Calu3 (cell line): ENCODE measurements around the gene SEMA4F. TPM values are rescaled to one million over a fixed set of nuclear protein-coding genes. Genes with fewer than 3 reads are reported as not detected.

Source experiments
- BruUV-seq: library from RNA; stranded (reverse); fragments of 400-500 nt; replicated peaks from 2 replicates; lab custom pipeline; 2021; lab: Mats Ljungman, UMichigan
- CTCF ChIA-PET: fragments of 300-600 bp; sonication (Branson Sonifier 250); formaldehyde crosslinking; loops from one replicate; lab custom pipeline; 2022; ENCODE audit warnings: antibody characterized with exemption; lab: Charles Lee
- DNase-seq: peaks from one replicate; pipeline ENCODE4 v3.0.0; 2022
- H3K27ac Mint-ChIP-seq: one replicate; pipeline ENCODE4 v1.8.0; 2022; ENCODE audit warnings: mixed read lengths; ENCODE audit not compliant: unreplicated experiment
- H3K27me3 Mint-ChIP-seq: one replicate; pipeline ENCODE4 v1.8.0; 2022; ENCODE audit warnings: mixed read lengths; ENCODE audit not compliant: unreplicated experiment
- H3K36me3 Mint-ChIP-seq: one replicate; pipeline ENCODE4 v1.8.0; 2022; ENCODE audit warnings: mild to moderate bottlenecking, moderate library complexity, mixed read lengths; ENCODE audit not compliant: insufficient read depth, unreplicated experiment
- H3K4me1 Mint-ChIP-seq: one replicate; pipeline ENCODE4 v1.8.0; 2022; ENCODE audit warnings: mild to moderate bottlenecking, low read depth, mixed read lengths; ENCODE audit not compliant: unreplicated experiment
- H3K4me3 Mint-ChIP-seq: one replicate; pipeline ENCODE4 v1.8.0; 2022; ENCODE audit warnings: mild to moderate bottlenecking, low read depth, moderate library complexity, mixed read lengths; ENCODE audit not compliant: unreplicated experiment
- H3K9me3 Mint-ChIP-seq: one replicate; pipeline ENCODE4 v1.8.0; 2022; ENCODE audit warnings: low read depth, mixed read lengths; ENCODE audit not compliant: unreplicated experiment
- CTCF ChIP-seq: fragments of 200-600 bp; IDR thresholded peaks from one replicate; pipeline ENCODE4 v1.8.0; 2022; ENCODE audit warnings: antibody characterized with exemption; ENCODE audit not compliant: unreplicated experiment
- intact Hi-C: fragments of 100-400 bp; cut with micrococcal nuclease; formaldehyde crosslinking; loops from one replicate; pipeline ENCODE4 v1.10.0; 2022; ENCODE audit not compliant: unreplicated experiment
- total RNA-seq: library from RNA; stranded (reverse); gene quantifications from 2 replicates; pipeline ENCODE4 v1.2.3, GENCODE V29; 2022

SEMA4F gene
- total RNA-seq, 1 experiment from 2014 or later = 10.1 TPM

DNA sequence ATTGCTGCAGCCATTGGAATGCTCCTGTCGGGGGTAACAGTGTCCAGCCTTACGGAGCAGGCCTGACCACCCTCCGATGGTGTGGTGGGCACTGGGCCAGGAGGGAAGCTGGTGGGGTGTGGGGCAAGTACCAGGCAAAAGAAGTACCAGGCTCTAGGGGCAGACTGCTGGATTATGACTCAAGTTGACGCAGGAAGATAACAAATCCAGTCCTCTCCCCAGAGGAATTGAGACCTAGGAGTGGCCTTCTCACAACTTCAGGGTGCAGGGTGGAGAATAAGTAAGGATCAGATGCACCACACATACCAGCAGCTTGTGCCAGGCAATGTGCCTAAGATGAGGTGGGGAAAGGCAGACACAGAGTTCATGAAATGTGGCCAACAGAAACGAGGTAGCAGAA lies 37.9 kb downstream of the SEMA4F start:
- no TSS peak for BruUV-seq
- peaks cover 34% of the 10 kb centered on the region for H3K4me1 Mint-ChIP-seq
- H3K27ac Mint-ChIP-seq = no peak overlapping the region
- no peaks in the 10 kb centered on the region for H3K9me3 Mint-ChIP-seq
- TF ChIP-seq CTCF = no peak
- intact Hi-C loops = loop anchor here (5.0 kb wide), 2 partner anchors 145 to 290 kb away; no protein-coding TSS in a partner anchor
- no peak for DNase-seq
- no peak overlapping the region for H3K4me3 Mint-ChIP-seq
- CTCF ChIA-PET = no interaction called here
- no peaks in the 10 kb centered on the region for H3K27me3 Mint-ChIP-seq
- H3K36me3 Mint-ChIP-seq = no peaks in the 10 kb centered on the region

GRCh38 chr2:74693213-74693612 lies 39.2 kb downstream of the SEMA4F start:
- H3K4me1 Mint-ChIP-seq = peaks cover 34% of the 10 kb centered on the region
- no peak overlapping the region for H3K27ac Mint-ChIP-seq
- TF ChIP-seq CTCF = no peak
- H3K9me3 Mint-ChIP-seq = no peaks in the 10 kb centered on the region
- no TSS peak for BruUV-seq
- CTCF ChIA-PET = no interaction called here
- intact Hi-C loops = loop anchor here (5.0 kb wide), 2 partner anchors 144 to 289 kb away; no protein-coding TSS in a partner anchor
- H3K27me3 Mint-ChIP-seq = no peaks in the 10 kb centered on the region
- no peak for DNase-seq
- no peak overlapping the region for H3K4me3 Mint-ChIP-seq
- H3K36me3 Mint-ChIP-seq = no peaks in the 10 kb centered on the region

GRCh38 chr2:74693668-74694067 lies 39.6 kb downstream of the SEMA4F start:
- no TSS peak for BruUV-seq
- Mint-ChIP-seq H3K4me1 (peaks cover 34% of the 10 kb centered on the region), H3K27me3 (no peaks in the 10 kb centered on the region), H3K4me3 (no peak overlapping the region), H3K27ac (no peak overlapping the region), H3K9me3 (no peaks in the 10 kb centered on the region), H3K36me3 (no peaks in the 10 kb centered on the region)
- CTCF ChIA-PET = no interaction called here
- no peak for DNase-seq
- no peak for TF ChIP-seq CTCF
- intact Hi-C loops = loop anchor here (5.0 kb wide), 2 partner anchors 144 to 289 kb away; no protein-coding TSS in a partner anchor

- CTCF ChIA-PET = no interaction called here
- Mint-ChIP-seq H3K9me3 (no peaks in the 10 kb centered on the region), H3K36me3 (no peaks in the 10 kb centered on the region), H3K4me3 (no peak overlapping the region), H3K27me3 (peaks cover 5% of the 10 kb centered on the region), H3K27ac (no peak overlapping the region), H3K4me1 (peaks cover 34% of the 10 kb centered on the region)
- BruUV-seq = no TSS peak
- intact Hi-C loops = loop anchor here (5.0 kb wide), 2 partner anchors 143 to 288 kb away; no protein-coding TSS in a partner anchor
- no peak for DNase-seq
- no peak for TF ChIP-seq CTCF
Measured at GRCh38 chr2:74694281-74694680, 40.2 kb downstream of the SEMA4F start.
